HG03060 (cell line): ENCODE results near the gene ARSB.
"Not testable (repeated sequence)": the region's sequence is repeated elsewhere in the genome, so short reads cannot be mapped to it uniquely, and the experiment has no call there.

Experiments
- ATAC-seq: cut with Tn5 transposase; IDR thresholded peaks from one replicate; pipeline ENCODE4 v1.9.1; 2021; ENCODE audit warnings: low read depth, moderate number of reproducible peaks; ENCODE audit not compliant: unreplicated experiment

ARSB gene

GRCh38 chr5:78785454-78785853 is 199.7 kb downstream of the ARSB start:
- ATAC-seq: no peak

GRCh38 chr5:78783434-78784130 is 201.5 kb downstream of the ARSB start:
- ATAC-seq: no peak

- ATAC-seq: no peak
Measured at GRCh38 chr5:78782728-78783127, 202.4 kb downstream of the ARSB start.

- no peak for ATAC-seq
Measured at GRCh38 chr5:78781611-78782286, 203.4 kb downstream of the ARSB start.

GRCh38 chr5:78779771-78780616 is 205.1 kb downstream of the ARSB start:
- ATAC-seq: no peak

GRCh38 chr5:78779262-78779661 is 205.8 kb downstream of the ARSB start:
- no peak for ATAC-seq

- ATAC-seq: no peak
Measured at GRCh38 chr5:78778538-78778937, 206.6 kb downstream of the ARSB start.

- ATAC-seq: no peak
Measured at GRCh38 chr5:78777901-78778300, 207.2 kb downstream of the ARSB start.

- no peak for ATAC-seq
Measured at GRCh38 chr5:78776637-78777036, 208.5 kb downstream of the ARSB start.

- ATAC-seq: no peak
Measured at GRCh38 chr5:78773655-78774054, 211.5 kb downstream of the ARSB start.

GRCh38 chr5:78771260-78772205 is 213.6 kb downstream of the ARSB start:
- ATAC-seq: no peak

- ATAC-seq: no peak
Measured at GRCh38 chr5:78768781-78769380, 216.2 kb downstream of the ARSB start.

- no peak for ATAC-seq
Measured at GRCh38 chr5:78766412-78766762, 218.7 kb downstream of the ARSB start.

GRCh38 chr5:78765756-78766411 is 219.2 kb downstream of the ARSB start:
- ATAC-seq: no peak

GRCh38 chr5:78765116-78765515 is 220.0 kb downstream of the ARSB start:
- ATAC-seq: no peak

- ATAC-seq: no peak
Measured at GRCh38 chr5:78763659-78764189, 221.4 kb downstream of the ARSB start.

- not testable (repeated sequence) for ATAC-seq
Measured at GRCh38 chr5:78762743-78763142, 222.4 kb downstream of the ARSB start.

GRCh38 chr5:78761840-78762239 is 223.3 kb downstream of the ARSB start:
- no peak for ATAC-seq

GRCh38 chr5:78760770-78761169 is 224.3 kb downstream of the ARSB start:
- no peak for ATAC-seq
